GM10248 (cell line): Measurements from ENCODE around the gene ACTRT2.

ENCODE experiments used
- CTCF ChIA-PET: fragments of 300-600 bp; sonication (Branson Sonifier 250); formaldehyde crosslinking; extraction: SDS; loops from one replicate; lab custom pipeline; 2021; ENCODE audit warnings: antibody characterized with exemption; lab: Yijun Ruan, JAX
- POLR2A ChIA-PET: fragments of 350-650 bp; sonication (Branson Sonifier 250); formaldehyde crosslinking; extraction: SDS; loops from one replicate; lab custom pipeline; 2020; ENCODE audit warnings: antibody characterized with exemption; lab: Yijun Ruan, JAX
- DNase-seq: peaks from one replicate; pipeline ENCODE4 v3.0.0; 2012; ENCODE audit errors: extremely low spot score
- CTCF ChIP-seq: IDR thresholded peaks from 2 replicates; pipeline ENCODE4 v1.5.1; 2012; ENCODE audit warnings: mild to moderate bottlenecking, low read depth; ENCODE audit errors: extremely low read depth, missing control alignments, control extremely low read depth

Gene ACTRT2

GRCh38 chr1:3066250-3066711 is 45.0 kb downstream of the ACTRT2 start:
- DNase-seq, result no peak
- ChIA-PET CTCF (no interaction called here), POLR2A (no interaction called here)
- no peak for TF ChIP-seq CTCF

- no peak for TF ChIP-seq CTCF
- POLR2A ChIA-PET, result no interaction called here
- CTCF ChIA-PET, result no interaction called here
- DNase-seq, result no peak
Measured at GRCh38 chr1:3066826-3067225, 45.6 kb downstream of the ACTRT2 start.

- no peak for TF ChIP-seq CTCF
- no peak for DNase-seq
- CTCF ChIA-PET, result no interaction called here
- POLR2A ChIA-PET, result no interaction called here
Measured at GRCh38 chr1:3067301-3067670, 46.0 kb downstream of the ACTRT2 start.

- TF ChIP-seq CTCF, result no peak
- POLR2A ChIA-PET, result no interaction called here
- DNase-seq, result no peak
- CTCF ChIA-PET, result no interaction called here
Measured at GRCh38 chr1:3067671-3068563, 46.6 kb downstream of the ACTRT2 start.

GRCh38 chr1:3068564-3069431 is 47.5 kb downstream of the ACTRT2 start, which contains the start of gene PRDM16:
PRDM16 (plus strand) TSS chr1:3069203; CDS start chr1:3069260, 57 bp downstream.
- no peak for DNase-seq
- no peak for TF ChIP-seq CTCF
- ChIA-PET POLR2A (no interaction called here), CTCF (no interaction called here)

- TF ChIP-seq CTCF, result no peak
- ChIA-PET CTCF (no interaction called here), POLR2A (no interaction called here)
- DNase-seq, result no peak
Measured at GRCh38 chr1:3069491-3070308, 48.4 kb downstream of the ACTRT2 start.
